ENCODE data around the gene SCN8A.

DNA sequence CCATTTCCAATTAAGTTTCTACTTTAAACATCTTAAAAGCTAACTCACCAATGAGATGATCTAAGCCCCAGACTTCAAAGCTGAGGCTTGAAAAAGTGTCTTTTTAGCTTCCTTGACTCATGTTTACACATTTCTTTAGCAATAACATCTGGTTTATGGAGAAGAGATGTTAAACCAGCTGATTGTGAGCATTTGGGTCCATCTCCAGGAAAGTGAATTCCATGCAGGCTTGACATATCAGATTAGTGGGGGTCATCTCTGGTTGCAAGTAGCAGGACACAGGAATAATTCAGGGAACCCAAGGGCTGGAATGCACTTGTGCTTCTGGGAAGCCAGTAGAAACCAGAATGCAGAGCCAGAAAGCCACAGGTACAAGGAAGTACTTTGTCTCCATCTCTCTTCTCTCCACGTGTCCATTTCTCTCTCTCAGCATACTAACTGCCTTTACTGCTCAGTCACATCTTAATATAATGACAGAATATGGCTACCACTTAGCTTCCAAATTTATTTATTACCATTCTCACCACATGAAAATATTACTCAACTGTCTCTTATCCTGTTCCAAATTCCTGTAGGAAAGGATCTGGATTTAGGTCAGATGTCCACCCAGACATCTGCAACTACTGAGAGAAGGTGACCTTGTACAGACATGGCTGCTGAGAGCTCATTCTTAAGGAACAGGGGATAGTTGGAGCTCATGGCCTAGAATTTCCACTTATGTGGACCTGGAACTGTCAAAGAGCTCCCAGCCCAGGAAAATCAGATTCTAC, 104.4 kb downstream of the SCN8A start:
- TF ChIP-seq, protein P1, sequence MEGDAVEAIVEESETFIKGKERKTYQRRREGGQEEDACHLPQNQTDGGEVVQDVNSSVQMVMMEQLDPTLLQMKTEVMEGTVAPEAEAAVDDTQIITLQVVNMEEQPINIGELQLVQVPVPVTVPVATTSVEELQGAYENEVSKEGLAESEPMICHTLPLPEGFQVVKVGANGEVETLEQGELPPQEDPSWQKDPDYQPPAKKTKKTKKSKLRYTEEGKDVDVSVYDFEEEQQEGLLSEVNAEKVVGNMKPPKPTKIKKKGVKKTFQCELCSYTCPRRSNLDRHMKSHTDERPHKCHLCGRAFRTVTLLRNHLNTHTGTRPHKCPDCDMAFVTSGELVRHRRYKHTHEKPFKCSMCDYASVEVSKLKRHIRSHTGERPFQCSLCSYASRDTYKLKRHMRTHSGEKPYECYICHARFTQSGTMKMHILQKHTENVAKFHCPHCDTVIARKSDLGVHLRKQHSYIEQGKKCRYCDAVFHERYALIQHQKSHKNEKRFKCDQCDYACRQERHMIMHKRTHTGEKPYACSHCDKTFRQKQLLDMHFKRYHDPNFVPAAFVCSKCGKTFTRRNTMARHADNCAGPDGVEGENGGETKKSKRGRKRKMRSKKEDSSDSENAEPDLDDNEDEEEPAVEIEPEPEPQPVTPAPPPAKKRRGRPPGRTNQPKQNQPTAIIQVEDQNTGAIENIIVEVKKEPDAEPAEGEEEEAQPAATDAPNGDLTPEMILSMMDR (conservative IDR thresholded peaks at IDR 0.05; ENCODE audit: low read depth, low read length), result no peak
- no peak for TF ChIP-seq EZH2 (IDR thresholded peaks at IDR 0.05; ENCODE audit: borderline replicate concordance, low read depth, low read length, poor library complexity, severe bottlenecking)

Data from A673 (cell line).